ENCODE results near the gene KANK4.

The KANK4 gene

DNA sequence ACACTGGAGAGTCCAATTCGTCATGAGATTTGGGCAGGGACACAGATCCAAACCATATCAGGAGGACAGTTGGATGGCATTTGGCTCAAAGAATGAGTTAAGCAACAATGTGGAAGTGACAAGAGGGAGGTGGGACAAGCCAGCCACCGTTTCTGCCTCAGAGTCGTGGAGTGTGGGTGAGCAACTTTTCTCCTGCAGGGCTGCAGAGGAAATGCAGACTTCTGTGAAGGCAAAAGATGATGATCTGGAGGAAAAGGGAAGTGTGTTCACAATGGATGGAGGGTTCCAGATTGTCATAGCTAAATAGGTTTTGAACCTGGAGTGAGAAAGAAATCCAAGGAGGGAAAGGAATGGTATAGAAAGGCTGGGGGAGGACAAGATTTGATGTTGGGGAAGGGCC, 16.4 kb upstream of the KANK4 start:
- Histone ChIP-seq H3K27me3 (ENCODE audit: low read depth, low read length) (no peaks in the 10 kb centered on the region), H3K9me3 (ENCODE audit: control insufficient read depth in 1 of 2, low read length in 2 of 2) (no peaks in the 10 kb centered on the region), H3K4me1 (ENCODE audit: control insufficient read depth in 1 of 2, insufficient read depth in 2 of 2, low read length in 2 of 2) (peaks cover 0 to 11% of the 10 kb centered on the region in 2 donors), H3K36me3 (ENCODE audit: control insufficient read depth in 1 of 2, insufficient read depth in 2 of 2, low read length in 2 of 2) (no peaks in the 10 kb centered on the region), H3K4me3 (ENCODE audit: low read depth in 1 of 2, low read length in 2 of 2) (no peak overlapping the region), H3K27ac (ENCODE audit: low read length) (no peak overlapping the region)

DNA sequence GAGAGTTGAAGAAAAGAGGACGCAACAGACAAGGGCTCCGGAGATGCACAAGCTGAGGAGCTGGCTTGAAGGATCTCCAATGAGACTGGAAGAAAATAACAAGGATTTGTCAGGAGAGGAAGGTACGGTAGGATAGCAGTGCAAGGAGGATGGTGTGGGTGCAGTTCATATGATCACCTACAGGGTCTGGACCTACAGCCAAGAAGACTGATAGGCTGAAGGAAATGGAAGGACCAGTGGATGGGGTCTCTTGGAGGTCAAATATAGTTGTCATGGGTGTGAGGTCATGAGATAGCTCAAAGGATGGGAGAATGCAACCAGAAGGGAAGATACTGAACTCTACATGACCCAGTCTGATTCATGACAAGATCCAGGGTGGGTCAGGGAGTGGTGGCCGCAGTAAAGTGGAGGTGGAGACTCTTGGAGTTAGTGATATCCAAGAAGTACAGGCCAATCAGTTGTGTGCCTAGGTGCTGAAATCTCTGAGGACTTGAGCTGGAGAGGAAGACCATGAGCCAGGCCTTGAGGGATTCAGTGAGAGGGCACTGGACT, 15.3 kb upstream of the KANK4 start:
- Histone ChIP-seq H3K4me3 (ENCODE audit: low read depth in 1 of 2, low read length in 2 of 2) (no peak overlapping the region), H3K27me3 (ENCODE audit: low read depth, low read length) (no peaks in the 10 kb centered on the region), H3K4me1 (ENCODE audit: control insufficient read depth in 1 of 2, insufficient read depth in 2 of 2, low read length in 2 of 2) (peaks cover 0 to 11% of the 10 kb centered on the region in 2 donors), H3K9me3 (ENCODE audit: control insufficient read depth in 1 of 2, low read length in 2 of 2) (no peaks in the 10 kb centered on the region), H3K36me3 (ENCODE audit: control insufficient read depth in 1 of 2, insufficient read depth in 2 of 2, low read length in 2 of 2) (no peaks in the 10 kb centered on the region), H3K27ac (ENCODE audit: low read length) (no peak overlapping the region)

- no peak overlapping the region for H3K27ac ChIP-seq (ENCODE audit: low read length)
- H3K36me3 ChIP-seq (ENCODE audit: control insufficient read depth in 1 of 2, insufficient read depth in 2 of 2, low read length in 2 of 2): no peaks in the 10 kb centered on the region
- peaks cover 0 to 11% of the 10 kb centered on the region in 2 donors for H3K4me1 ChIP-seq (ENCODE audit: control insufficient read depth in 1 of 2, insufficient read depth in 2 of 2, low read length in 2 of 2)
- H3K27me3 ChIP-seq (ENCODE audit: low read depth, low read length): no peaks in the 10 kb centered on the region
- no peak overlapping the region for H3K4me3 ChIP-seq (ENCODE audit: low read depth in 1 of 2, low read length in 2 of 2)
- H3K9me3 ChIP-seq (ENCODE audit: control insufficient read depth in 1 of 2, low read length in 2 of 2): no peaks in the 10 kb centered on the region
These were observed 14.2 kb upstream of the KANK4 start for GRCh38 chr1:62333441-62333840.

GRCh38 chr1:62327360-62328055, 8.3 kb upstream of the KANK4 start:
- no peak overlapping the region for H3K4me3 ChIP-seq (ENCODE audit: low read depth in 1 of 2, low read length in 2 of 2)
- peaks cover 0 to 8% of the 10 kb centered on the region in 2 donors for H3K4me1 ChIP-seq (ENCODE audit: control insufficient read depth in 1 of 2, insufficient read depth in 2 of 2, low read length in 2 of 2)
- no peak overlapping the region for H3K27ac ChIP-seq (ENCODE audit: low read length)
- no peaks in the 10 kb centered on the region for H3K9me3 ChIP-seq (ENCODE audit: control insufficient read depth in 1 of 2, low read length in 2 of 2)
- no peaks in the 10 kb centered on the region for H3K27me3 ChIP-seq (ENCODE audit: low read depth, low read length)
- no peaks in the 10 kb centered on the region for H3K36me3 ChIP-seq (ENCODE audit: control insufficient read depth in 1 of 2, insufficient read depth in 2 of 2, low read length in 2 of 2)

- Histone ChIP-seq H3K4me3 (ENCODE audit: low read depth in 1 of 2, low read length in 2 of 2) (no peak overlapping the region), H3K36me3 (ENCODE audit: control insufficient read depth in 1 of 2, insufficient read depth in 2 of 2, low read length in 2 of 2) (no peaks in the 10 kb centered on the region), H3K9me3 (ENCODE audit: control insufficient read depth in 1 of 2, low read length in 2 of 2) (no peaks in the 10 kb centered on the region), H3K4me1 (ENCODE audit: control insufficient read depth in 1 of 2, insufficient read depth in 2 of 2, low read length in 2 of 2) (peaks cover 0 to 8% of the 10 kb centered on the region in 2 donors), H3K27ac (ENCODE audit: low read length) (no peak overlapping the region), H3K27me3 (ENCODE audit: low read depth, low read length) (no peaks in the 10 kb centered on the region)
These were observed 6.4 kb upstream of the KANK4 start for GRCh38 chr1:62325681-62326080.

GRCh38 chr1:62325081-62325480, 5.8 kb upstream of the KANK4 start:
- Histone ChIP-seq H3K36me3 (ENCODE audit: control insufficient read depth in 1 of 2, insufficient read depth in 2 of 2, low read length in 2 of 2) (no peaks in the 10 kb centered on the region), H3K4me1 (ENCODE audit: control insufficient read depth in 1 of 2, insufficient read depth in 2 of 2, low read length in 2 of 2) (peaks cover 0 to 8% of the 10 kb centered on the region in 2 donors), H3K27me3 (ENCODE audit: low read depth, low read length) (no peaks in the 10 kb centered on the region), H3K4me3 (ENCODE audit: low read depth in 1 of 2, low read length in 2 of 2) (no peak overlapping the region), H3K27ac (ENCODE audit: low read length) (no peak overlapping the region), H3K9me3 (ENCODE audit: control insufficient read depth in 1 of 2, low read length in 2 of 2) (no peaks in the 10 kb centered on the region)

GRCh38 chr1:62321446-62321845, 2.2 kb upstream of the KANK4 start:
- H3K36me3 ChIP-seq (ENCODE audit: control insufficient read depth in 1 of 2, insufficient read depth in 2 of 2, low read length in 2 of 2): no peaks in the 10 kb centered on the region
- H3K27me3 ChIP-seq (ENCODE audit: low read depth, low read length): peaks cover 15% of the 10 kb centered on the region
- peaks cover 0 to 9% of the 10 kb centered on the region in 2 donors for H3K4me1 ChIP-seq (ENCODE audit: control insufficient read depth in 1 of 2, insufficient read depth in 2 of 2, low read length in 2 of 2)
- no peaks in the 10 kb centered on the region for H3K9me3 ChIP-seq (ENCODE audit: control insufficient read depth in 1 of 2, low read length in 2 of 2)
- no peak overlapping the region for H3K4me3 ChIP-seq (ENCODE audit: low read depth in 1 of 2, low read length in 2 of 2)
- no peak overlapping the region for H3K27ac ChIP-seq (ENCODE audit: low read length)

GRCh38 chr1:62318320-62318755, 896 bp downstream of the KANK4 start:
- H3K27me3 ChIP-seq (ENCODE audit: low read depth, low read length): peaks cover 15% of the 10 kb centered on the region
- H3K4me1 ChIP-seq (ENCODE audit: control insufficient read depth in 1 of 2, insufficient read depth in 2 of 2, low read length in 2 of 2): peaks cover 0 to 9% of the 10 kb centered on the region in 2 donors
- H3K9me3 ChIP-seq (ENCODE audit: control insufficient read depth in 1 of 2, low read length in 2 of 2): no peaks in the 10 kb centered on the region
- H3K27ac ChIP-seq (ENCODE audit: low read length): no peak overlapping the region
- H3K4me3 ChIP-seq (ENCODE audit: low read depth in 1 of 2, low read length in 2 of 2): peak overlapping the region in 1 of 2 donors; percentile 58
- H3K36me3 ChIP-seq (ENCODE audit: control insufficient read depth in 1 of 2, insufficient read depth in 2 of 2, low read length in 2 of 2): no peaks in the 10 kb centered on the region

DNA sequence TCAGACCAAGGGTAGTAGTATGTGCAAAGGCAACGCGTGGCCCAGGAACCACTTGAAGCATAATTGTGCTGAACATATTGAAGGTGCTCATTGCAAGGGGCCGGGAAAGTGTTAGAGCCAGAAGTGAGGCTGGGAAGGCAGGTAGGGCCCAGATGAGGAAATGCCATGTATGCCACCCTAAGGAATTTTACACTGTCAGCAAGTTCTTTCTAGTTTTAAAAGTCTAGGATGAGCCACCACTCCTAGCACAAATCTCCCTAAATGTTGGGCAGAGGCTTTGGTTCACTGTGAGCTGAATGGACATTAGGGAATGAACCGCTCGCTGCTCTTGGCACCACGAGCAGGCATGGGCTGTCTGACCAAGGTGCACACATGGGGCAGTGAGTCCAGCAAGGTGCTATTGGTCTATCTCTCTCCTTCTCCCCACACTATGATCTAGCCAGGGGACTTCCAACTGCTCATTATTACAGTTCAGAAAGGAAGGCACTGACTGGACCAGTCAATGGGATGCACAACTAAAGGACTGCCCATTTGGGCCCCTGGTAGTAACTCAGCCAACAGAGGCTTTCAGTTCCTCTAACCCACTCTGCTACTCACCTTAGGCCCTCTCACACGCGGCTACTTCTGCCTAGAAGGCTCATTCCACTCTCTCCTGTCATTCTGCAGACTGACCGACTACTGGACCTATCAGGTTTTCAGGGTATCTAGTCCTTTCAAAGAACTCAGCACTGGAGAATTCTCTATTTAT, 2.0 kb downstream of the KANK4 start:
- H3K4me3 ChIP-seq (ENCODE audit: low read depth in 1 of 2, low read length in 2 of 2): no peak overlapping the region
- no peaks in the 10 kb centered on the region for H3K36me3 ChIP-seq (ENCODE audit: control insufficient read depth in 1 of 2, insufficient read depth in 2 of 2, low read length in 2 of 2)
- H3K27me3 ChIP-seq (ENCODE audit: low read depth, low read length): peaks cover 15% of the 10 kb centered on the region
- H3K9me3 ChIP-seq (ENCODE audit: control insufficient read depth in 1 of 2, low read length in 2 of 2): no peaks in the 10 kb centered on the region
- no peak overlapping the region for H3K27ac ChIP-seq (ENCODE audit: low read length)
- H3K4me1 ChIP-seq (ENCODE audit: control insufficient read depth in 1 of 2, insufficient read depth in 2 of 2, low read length in 2 of 2): peaks cover 0 to 9% of the 10 kb centered on the region in 2 donors

DNA sequence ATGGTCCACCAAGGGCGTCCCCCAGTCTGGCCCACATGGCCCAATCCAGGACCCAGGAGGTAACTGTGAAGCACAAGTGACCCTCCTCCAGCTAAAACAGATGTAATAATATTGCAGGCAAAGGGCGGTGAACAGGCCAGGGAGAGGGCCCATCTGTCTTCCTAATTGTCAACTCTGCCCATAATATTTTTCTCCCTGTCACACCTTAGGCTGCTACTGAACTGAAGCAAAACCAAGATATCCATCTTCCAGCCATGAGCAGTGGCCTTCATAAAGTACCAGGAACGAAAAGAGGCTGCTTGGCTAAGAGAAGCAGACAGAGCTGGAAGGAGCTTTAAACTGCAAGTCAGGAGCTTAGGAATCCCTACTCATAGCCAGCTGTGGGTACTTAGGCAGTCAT, 3.1 kb downstream of the KANK4 start:
- H3K4me1 ChIP-seq (ENCODE audit: control insufficient read depth in 1 of 2, insufficient read depth in 2 of 2, low read length in 2 of 2): peaks cover 0 to 9% of the 10 kb centered on the region in 2 donors
- no peak overlapping the region for H3K4me3 ChIP-seq (ENCODE audit: low read depth in 1 of 2, low read length in 2 of 2)
- H3K27ac ChIP-seq (ENCODE audit: low read length): no peak overlapping the region
- peaks cover 15% of the 10 kb centered on the region for H3K27me3 ChIP-seq (ENCODE audit: low read depth, low read length)
- no peaks in the 10 kb centered on the region for H3K9me3 ChIP-seq (ENCODE audit: control insufficient read depth in 1 of 2, low read length in 2 of 2)
- no peaks in the 10 kb centered on the region for H3K36me3 ChIP-seq (ENCODE audit: control insufficient read depth in 1 of 2, insufficient read depth in 2 of 2, low read length in 2 of 2)

DNA sequence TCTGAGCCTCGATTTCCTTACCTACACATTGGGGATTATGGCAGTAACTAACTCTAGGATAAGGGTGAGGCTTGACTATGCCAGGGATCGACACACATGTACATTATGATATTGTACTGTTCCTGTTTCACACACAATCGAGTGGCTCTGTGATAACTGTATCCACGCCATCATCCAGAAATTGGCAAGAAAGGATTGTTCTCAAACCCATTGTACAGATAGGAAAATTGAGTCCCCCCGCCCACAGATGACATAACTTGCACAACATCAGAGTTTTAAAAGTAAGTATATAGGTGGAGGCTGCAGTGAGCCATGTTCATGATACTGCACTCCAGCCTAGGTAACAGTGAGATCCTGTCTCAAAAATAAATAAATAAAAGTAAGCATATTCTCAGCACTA, 3.8 kb downstream of the KANK4 start:
- H3K4me3 ChIP-seq (ENCODE audit: low read depth in 1 of 2, low read length in 2 of 2): no peak overlapping the region
- H3K27ac ChIP-seq (ENCODE audit: low read length): no peak overlapping the region
- peaks cover 15% of the 10 kb centered on the region for H3K27me3 ChIP-seq (ENCODE audit: low read depth, low read length)

More for the DNA sequence above, 3.8 kb downstream of the KANK4 start:
- Histone ChIP-seq H3K9me3 (ENCODE audit: control insufficient read depth in 1 of 2, low read length in 2 of 2) (no peaks in the 10 kb centered on the region), H3K36me3 (ENCODE audit: control insufficient read depth in 1 of 2, insufficient read depth in 2 of 2, low read length in 2 of 2) (no peaks in the 10 kb centered on the region), H3K4me1 (ENCODE audit: control insufficient read depth in 1 of 2, insufficient read depth in 2 of 2, low read length in 2 of 2) (peaks cover 0 to 9% of the 10 kb centered on the region in 2 donors)

All from muscle layer of duodenum (tissue), 2 donors.